Activated CD4-positive, CD25-positive, alpha-beta regulatory T cell treated with anti-CD3 and anti-CD28 coated beads, Interleukin-2, amount 50 U/mL, for 72 hours (primary cell): ENCODE data around the gene MFAP4.

Source experiments
- DNase-seq: peaks from one replicate; pipeline ENCODE4 v3.0.0; 2021

MFAP4 gene

GRCh38 chr17:19386974-19387920 is at the start of gene MFAP4:
TSS of gene MFAP4 (minus strand) at chr17:19387190. CDS start at chr17:19387155, 35 bp downstream.
- DNase-seq: no peak

DNA sequence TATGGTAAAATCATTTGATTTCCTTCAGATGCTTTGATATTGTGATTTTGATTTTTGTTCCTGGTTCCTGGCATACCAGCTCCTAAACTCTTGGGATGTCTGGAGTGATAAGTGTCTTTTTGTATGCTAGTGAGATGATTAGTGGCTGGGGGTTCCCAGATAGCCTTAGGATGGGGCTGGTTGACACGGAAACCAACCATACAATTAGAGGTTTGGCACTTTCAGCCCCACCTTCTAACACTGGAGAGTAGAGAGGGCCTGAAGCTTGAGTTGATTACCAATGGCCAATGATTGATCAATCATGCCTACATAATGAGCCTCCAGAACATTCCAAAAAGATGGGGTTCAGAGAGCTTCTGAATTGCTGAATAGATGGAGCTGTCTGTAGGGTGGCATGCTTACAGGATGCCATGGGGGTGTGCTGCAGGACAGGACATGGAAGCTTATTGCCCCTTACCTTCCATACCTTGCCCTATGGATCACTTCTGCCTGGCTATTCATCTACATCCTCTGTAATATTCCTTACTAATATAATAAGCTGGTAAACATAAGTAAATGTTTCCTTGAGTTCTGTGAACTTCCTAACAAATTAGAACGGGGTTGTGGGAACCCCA is 46.8 kb upstream of the MFAP4 start:
- no peak for DNase-seq

DNA sequence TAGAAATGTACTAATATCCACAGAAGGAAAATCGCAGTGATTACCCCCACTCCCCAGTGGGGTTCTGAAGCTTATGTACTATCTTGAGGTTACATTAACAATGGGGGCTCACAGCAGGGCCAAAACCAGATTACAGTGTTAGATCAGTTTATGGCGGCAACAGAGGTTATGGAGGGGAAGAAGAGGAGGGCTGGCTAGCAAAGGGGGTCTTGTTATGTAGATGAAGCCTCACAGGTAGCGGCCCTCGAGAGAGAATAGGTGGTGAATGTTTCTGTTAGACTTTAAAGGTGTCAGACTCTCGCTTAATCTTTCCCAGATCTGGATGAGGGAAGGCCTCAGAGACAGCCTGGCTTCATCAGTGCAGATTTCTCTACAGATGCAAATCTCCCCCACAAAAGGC is 46.3 kb upstream of the MFAP4 start:
- no peak for DNase-seq

GRCh38 chr17:19431691-19432090 is 44.7 kb upstream of the MFAP4 start:
- no peak for DNase-seq

DNA sequence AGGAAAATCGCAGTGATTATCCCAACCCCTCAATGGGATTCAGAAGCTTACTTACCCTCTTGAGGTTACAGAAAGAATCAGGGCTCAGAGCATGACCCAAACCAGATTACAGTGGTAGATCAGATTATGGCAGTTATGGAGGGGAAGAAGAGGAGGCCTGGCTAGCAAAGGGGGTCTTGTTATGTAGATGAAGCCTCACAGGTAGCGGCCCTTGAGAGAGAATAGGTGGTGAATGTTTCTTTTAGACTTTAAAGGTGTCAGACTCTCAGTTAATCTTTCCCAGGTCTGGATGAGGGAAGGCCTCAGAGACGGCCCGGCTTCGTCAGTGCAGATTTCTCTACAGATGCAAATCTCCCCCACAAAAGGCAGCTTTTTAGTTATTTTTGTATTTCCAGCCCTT is 39.6 kb upstream of the MFAP4 start:
- no peak for DNase-seq

GRCh38 chr17:19424934-19425868 is 38.2 kb upstream of the MFAP4 start:
- no peak for DNase-seq

- DNase-seq: no peak
Observed at GRCh38 chr17:19421926-19422325, 34.9 kb upstream of the MFAP4 start.

DNA sequence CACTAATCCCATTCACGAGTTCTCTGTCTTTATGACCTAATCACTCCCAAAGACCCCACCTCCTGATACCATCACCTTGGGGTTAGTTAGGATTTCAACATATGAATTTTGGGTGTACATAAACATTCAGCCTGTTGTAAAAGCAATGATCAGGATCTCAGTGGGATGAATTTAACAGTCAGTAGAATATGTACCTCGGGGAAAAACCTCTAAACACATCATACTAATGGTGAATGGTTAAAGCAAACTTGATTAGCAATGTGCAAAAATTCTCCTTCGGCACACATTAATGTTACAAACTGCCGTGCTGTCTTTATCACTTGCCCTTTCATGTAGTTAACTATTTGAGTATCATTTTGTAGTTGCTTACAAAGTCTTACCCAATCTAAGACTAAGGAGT is 34.2 kb upstream of the MFAP4 start:
- no peak for DNase-seq

GRCh38 chr17:19418251-19418992 is 31.4 kb upstream of the MFAP4 start:
- DNase-seq: no peak

GRCh38 chr17:19417611-19418010 is 30.6 kb upstream of the MFAP4 start:
- no peak for DNase-seq

- no peak for DNase-seq
Observed at GRCh38 chr17:19415806-19416775, 29.1 kb upstream of the MFAP4 start.

DNA sequence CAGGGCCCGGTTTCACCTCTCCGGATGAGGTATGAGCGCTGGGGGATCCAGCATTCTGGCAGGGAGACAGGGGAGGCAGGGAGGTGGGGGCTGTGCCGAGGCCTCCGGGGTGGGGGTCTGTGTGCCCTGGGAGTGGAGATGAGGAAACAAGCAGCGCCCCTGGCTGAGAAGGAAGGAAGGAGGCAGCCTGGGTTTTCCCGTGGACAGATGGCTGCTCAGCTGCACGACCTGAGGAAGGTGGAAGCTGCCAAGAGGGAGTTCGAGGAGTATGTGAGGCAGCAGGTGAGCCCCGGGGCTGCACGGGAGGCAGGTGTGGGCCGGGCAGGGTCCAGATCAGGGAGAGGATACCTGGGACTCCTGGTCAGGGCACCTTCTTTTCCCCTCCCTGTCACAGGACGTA is 28.3 kb upstream of the MFAP4 start:
- DNase-seq: no peak

GRCh38 chr17:19414396-19415280 is 27.6 kb upstream of the MFAP4 start:
- no peak for DNase-seq

GRCh38 chr17:19413761-19414160 is 26.8 kb upstream of the MFAP4 start:
- DNase-seq: no peak

DNA sequence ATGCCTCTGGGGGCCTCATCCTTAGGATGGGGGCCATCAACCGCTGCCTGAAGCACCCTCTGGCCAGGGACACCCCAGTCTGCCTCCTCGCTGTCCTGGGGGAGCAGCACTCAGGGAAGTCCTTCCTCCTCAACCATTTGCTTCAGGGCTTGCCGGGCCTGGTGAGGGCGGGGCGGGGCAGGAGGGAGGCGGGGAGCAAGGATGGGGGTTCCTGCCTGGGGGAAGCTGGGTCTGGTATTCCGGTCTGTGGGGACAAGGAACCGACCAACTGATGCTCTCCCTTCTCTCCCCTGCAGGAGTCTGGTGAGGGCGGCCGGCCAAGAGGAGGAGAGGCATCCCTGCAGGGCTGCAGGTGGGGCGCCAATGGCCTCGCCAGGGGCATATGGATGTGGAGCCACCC is 26.0 kb upstream of the MFAP4 start:
- DNase-seq: no peak

GRCh38 chr17:19412510-19412909 is 25.5 kb upstream of the MFAP4 start:
- DNase-seq: no peak

GRCh38 chr17:19411631-19412030 is 24.6 kb upstream of the MFAP4 start:
- no peak for DNase-seq

- DNase-seq: no peak
Observed at GRCh38 chr17:19410875-19411620, 24.1 kb upstream of the MFAP4 start, which contains the start of gene RNF112. TSS of gene RNF112 (plus strand) at chr17:19411232. CDS start at chr17:19411409, 177 bp downstream.

DNA sequence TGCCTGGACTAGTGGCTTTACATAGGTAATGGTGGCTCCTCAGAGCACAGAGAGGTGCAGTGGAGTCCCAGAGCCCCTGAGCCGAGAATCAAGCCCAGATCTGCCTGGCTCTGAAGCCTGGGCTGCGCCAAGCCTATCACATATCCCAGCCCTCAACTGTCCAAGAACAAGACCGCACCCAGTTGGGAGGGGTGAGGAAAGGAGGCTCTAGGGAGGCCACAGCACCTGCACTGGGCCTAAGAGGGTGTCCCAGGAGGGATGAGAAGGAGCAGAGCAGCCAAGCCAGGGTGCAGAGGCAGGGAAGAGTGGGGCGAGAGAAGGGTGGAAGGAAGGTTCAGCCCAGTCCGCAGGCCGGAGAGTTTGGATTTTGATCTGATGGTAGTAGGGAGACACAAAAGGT is 23.1 kb upstream of the MFAP4 start:
- DNase-seq: no peak
